Transverse colon (tissue), 3 donors: ENCODE data around the gene UAP1L1.

Experiments
- CTCF ChIP-seq, 5 experiments: fragments of 200-600 bp in 3 of 5; fragments of 450-650 bp in 2 of 5; sonication (generic) in 3 of 5; IDR thresholded peaks; 1 replicate in 2 of 5; 2 replicates in 3 of 5; pipeline ENCODE4 v1.5.1; 2016 to 2017; ENCODE audit warnings: antibody characterized with exemption in 5 of 5, inconsistent platforms in 3 of 5, mild to moderate bottlenecking in 2 of 5, moderate library complexity in 1 of 5
- EP300 ChIP-seq: sonication (generic); formaldehyde crosslinking; IDR thresholded peaks from one replicate; pipeline ENCODE4 v1.6.1; 2017; ENCODE audit warnings: antibody characterized with exemption, low read depth
- POLR2A ChIP-seq: fragments of 450-650 bp; IDR thresholded peaks from one replicate; pipeline ENCODE4 v1.6.1; 2016; ENCODE audit warnings: antibody characterized with exemption, mild to moderate bottlenecking, moderate library complexity

- TF ChIP-seq CTCF (IDR thresholded peaks at IDR 0.05) = no peak
- TF ChIP-seq POLR2A = no peak
- no peak for TF ChIP-seq EP300
Observed at GRCh38 chr9:137051145-137051724, 26.1 kb upstream of the UAP1L1 start.
